Measurements from ENCODE around the gene MCRIP1. TPM values are rescaled to one million over a fixed set of nuclear protein-coding genes. Genes with fewer than 3 reads are reported as not detected.

Gene MCRIP1
- total RNA-seq, 2 donors from 2014 or later, result 164 to 183 TPM

DNA sequence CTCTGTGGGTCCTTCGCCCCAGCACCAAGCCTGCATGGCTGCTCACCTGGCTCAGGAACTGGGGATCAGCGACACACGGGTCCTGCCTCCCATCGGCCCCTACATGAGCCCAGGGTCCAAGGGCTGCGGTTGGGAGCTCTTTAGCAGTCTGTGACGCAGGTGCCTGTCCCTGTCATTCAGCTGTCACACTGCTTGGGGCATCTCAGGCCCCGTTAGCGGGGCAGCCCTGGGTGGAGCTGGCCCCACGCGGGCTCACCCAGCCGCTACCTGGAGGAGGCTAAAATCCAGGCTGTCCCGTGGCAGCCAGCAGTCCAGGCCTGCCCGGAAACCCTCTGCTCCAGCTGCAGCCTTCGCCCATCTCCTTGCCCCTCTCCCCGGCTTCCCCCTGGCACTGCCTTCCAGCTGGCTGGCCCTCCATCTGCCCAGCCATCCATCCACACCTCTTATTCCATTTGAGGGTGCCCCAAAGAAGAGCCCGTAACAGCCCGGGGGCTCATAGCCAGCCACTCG is 25.8 kb downstream of the MCRIP1 start:
- Mint-ChIP-seq H3K27ac (no peak overlapping the region), H3K4me1 (no peaks in the 10 kb centered on the region), H3K36me3 (ENCODE audit: low read depth) (no peaks in the 10 kb centered on the region), H3K4me3 (no peak overlapping the region), H3K27me3 (ENCODE audit: insufficient read depth) (peaks cover 51% of the 10 kb centered on the region), H3K9me3 (no peaks in the 10 kb centered on the region)
- Histone ChIP-seq H3K27me3 (ENCODE audit: control insufficient read depth, insufficient read depth, low read length, poor library complexity, severe bottlenecking) (peaks cover 57% of the 10 kb centered on the region), H3K36me3 (ENCODE audit: control insufficient read depth, insufficient read depth, low read length) (no peaks in the 10 kb centered on the region), H3K27ac (ENCODE audit: low read depth, low read length) (no peak overlapping the region), H3K4me3 (ENCODE audit: low read length) (no peak overlapping the region), H3K9ac (ENCODE audit: extremely low read depth, low read length, poor library complexity, severe bottlenecking) (no peak overlapping the region), H3K9me3 (ENCODE audit: control insufficient read depth, low read length) (no peaks in the 10 kb centered on the region), H3K4me1 (ENCODE audit: control insufficient read depth, insufficient read depth, low read length) (no peaks in the 10 kb centered on the region)
- DNase-seq, result no peak
- WGBS, 2 experiments (ENCODE audit: insufficient coverage in 1 of 2, insufficient read length in 1 of 2), result 80 to 81% methylated on average over 13 to 18 of the region's 18 CpGs
- TF ChIP-seq, protein P1, sequence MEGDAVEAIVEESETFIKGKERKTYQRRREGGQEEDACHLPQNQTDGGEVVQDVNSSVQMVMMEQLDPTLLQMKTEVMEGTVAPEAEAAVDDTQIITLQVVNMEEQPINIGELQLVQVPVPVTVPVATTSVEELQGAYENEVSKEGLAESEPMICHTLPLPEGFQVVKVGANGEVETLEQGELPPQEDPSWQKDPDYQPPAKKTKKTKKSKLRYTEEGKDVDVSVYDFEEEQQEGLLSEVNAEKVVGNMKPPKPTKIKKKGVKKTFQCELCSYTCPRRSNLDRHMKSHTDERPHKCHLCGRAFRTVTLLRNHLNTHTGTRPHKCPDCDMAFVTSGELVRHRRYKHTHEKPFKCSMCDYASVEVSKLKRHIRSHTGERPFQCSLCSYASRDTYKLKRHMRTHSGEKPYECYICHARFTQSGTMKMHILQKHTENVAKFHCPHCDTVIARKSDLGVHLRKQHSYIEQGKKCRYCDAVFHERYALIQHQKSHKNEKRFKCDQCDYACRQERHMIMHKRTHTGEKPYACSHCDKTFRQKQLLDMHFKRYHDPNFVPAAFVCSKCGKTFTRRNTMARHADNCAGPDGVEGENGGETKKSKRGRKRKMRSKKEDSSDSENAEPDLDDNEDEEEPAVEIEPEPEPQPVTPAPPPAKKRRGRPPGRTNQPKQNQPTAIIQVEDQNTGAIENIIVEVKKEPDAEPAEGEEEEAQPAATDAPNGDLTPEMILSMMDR (conservative IDR thresholded peaks at IDR 0.05), result no peak

DNA sequence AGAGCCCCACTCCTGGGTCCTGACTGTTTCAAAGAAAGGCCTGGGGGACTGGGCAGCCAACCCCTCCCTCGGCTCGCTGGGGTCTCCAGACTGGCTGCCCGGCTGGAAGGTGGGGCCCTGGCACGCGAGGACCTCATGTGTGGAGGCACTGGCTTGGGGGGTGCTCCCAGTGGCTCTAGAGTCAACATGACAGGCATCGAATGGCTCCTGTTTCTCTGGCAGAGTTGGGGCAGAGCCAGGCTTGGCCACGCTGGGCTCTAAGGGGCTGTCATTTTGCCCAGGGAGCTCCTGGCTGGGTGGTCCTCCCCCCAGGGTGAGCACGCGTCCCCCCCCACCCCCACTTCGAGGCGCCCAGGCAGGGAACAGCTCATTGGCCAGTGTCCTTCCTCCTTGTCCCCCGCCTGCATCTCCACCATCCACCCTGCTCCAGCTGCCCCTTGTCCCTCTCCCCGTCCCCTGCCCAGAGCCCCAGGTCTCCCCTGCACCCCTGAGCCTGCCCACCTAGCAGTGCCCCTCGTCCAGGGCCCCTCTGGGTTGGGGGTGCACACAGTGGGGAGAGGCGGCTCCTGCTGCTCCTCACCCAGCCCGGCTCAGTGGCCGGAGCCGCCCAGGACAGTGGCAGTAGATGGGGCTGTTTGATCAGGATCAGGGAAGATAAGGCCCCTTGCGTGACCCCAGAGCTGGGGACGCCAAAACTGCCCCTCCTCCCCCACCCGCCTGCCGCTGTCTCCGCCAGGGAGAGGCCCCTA is 26.5 kb downstream of the MCRIP1 start:
- no peaks in the 10 kb centered on the region for H3K9me3 ChIP-seq (ENCODE audit: control insufficient read depth, low read length)
- Mint-ChIP-seq H3K9me3 (no peaks in the 10 kb centered on the region), H3K27me3 (ENCODE audit: insufficient read depth) (peaks cover 57% of the 10 kb centered on the region), H3K27ac (no peak overlapping the region), H3K4me1 (no peaks in the 10 kb centered on the region), H3K36me3 (ENCODE audit: low read depth) (no peaks in the 10 kb centered on the region), H3K4me3 (no peak overlapping the region)
- no peak overlapping the region for H3K27ac ChIP-seq (ENCODE audit: low read depth, low read length)
- no peaks in the 10 kb centered on the region for H3K36me3 ChIP-seq (ENCODE audit: control insufficient read depth, insufficient read depth, low read length)
- H3K27me3 ChIP-seq (ENCODE audit: control insufficient read depth, insufficient read depth, low read length, poor library complexity, severe bottlenecking), result peaks cover 64% of the 10 kb centered on the region
- no peak for DNase-seq
- H3K4me1 ChIP-seq (ENCODE audit: control insufficient read depth, insufficient read depth, low read length), result no peaks in the 10 kb centered on the region
- 52 to 66% methylated on average over 11 to 22 of the region's 23 CpGs for WGBS, 2 experiments (ENCODE audit: insufficient coverage in 1 of 2, insufficient read length in 1 of 2)
- TF ChIP-seq, protein P1 (conservative IDR thresholded peaks at IDR 0.05), result no peak
- H3K9ac ChIP-seq (ENCODE audit: extremely low read depth, low read length, poor library complexity, severe bottlenecking), result no peak overlapping the region
- H3K4me3 ChIP-seq (ENCODE audit: low read length), result no peak overlapping the region

DNA sequence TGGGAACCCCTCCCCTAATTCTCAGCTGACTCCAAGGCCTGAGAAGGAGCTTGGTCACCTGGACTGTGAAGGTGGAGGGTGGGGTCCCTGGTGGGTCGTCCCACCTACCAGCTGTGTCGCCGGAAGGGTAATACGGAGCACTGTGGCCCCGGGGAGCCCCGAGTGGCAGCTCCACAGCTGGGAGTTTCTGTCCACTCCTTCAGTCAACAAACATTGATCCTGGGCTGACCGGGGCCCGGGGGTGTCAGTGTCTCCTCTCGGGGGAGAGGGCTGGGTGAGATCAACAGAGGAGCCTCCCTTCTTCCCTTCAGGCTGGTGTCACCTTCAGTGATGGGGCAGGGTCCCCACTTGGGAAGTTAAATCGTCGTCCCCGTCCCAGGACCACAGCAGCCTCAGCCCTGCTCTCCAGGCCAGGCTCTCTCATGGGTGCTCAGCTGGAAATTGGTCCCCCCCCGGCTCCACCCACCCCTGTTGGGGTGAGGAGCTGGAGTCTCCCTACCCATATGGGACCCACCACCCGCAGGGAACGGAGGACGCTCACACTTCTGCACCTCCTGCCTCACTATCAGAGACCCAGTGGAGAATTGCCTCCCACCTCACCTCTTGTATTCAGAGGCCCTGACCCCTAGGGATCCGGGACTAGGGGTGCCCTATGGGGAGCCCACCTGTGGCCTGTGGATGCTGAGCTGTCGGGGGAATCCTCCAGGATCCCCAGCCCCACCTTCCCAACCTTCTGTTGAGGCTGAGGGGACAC is 27.2 kb downstream of the MCRIP1 start:
- Mint-ChIP-seq H3K9me3 (no peaks in the 10 kb centered on the region), H3K36me3 (ENCODE audit: low read depth) (no peaks in the 10 kb centered on the region), H3K27me3 (ENCODE audit: insufficient read depth) (peaks cover 65% of the 10 kb centered on the region), H3K27ac (no peak overlapping the region), H3K4me3 (no peak overlapping the region), H3K4me1 (no peaks in the 10 kb centered on the region)
- Histone ChIP-seq H3K36me3 (ENCODE audit: control insufficient read depth, insufficient read depth, low read length) (no peaks in the 10 kb centered on the region), H3K27me3 (ENCODE audit: control insufficient read depth, insufficient read depth, low read length, poor library complexity, severe bottlenecking) (peaks cover 71% of the 10 kb centered on the region), H3K27ac (ENCODE audit: low read depth, low read length) (no peak overlapping the region), H3K4me1 (ENCODE audit: control insufficient read depth, insufficient read depth, low read length) (no peaks in the 10 kb centered on the region), H3K9ac (ENCODE audit: extremely low read depth, low read length, poor library complexity, severe bottlenecking) (no peak overlapping the region), H3K4me3 (ENCODE audit: low read length) (no peak overlapping the region), H3K9me3 (ENCODE audit: control insufficient read depth, low read length) (peaks cover 7% of the 10 kb centered on the region)
- 81 to 90% methylated on average over 10 to 18 of the region's 18 CpGs for WGBS, 2 experiments (ENCODE audit: insufficient coverage in 1 of 2, insufficient read length in 1 of 2)
- no peak for DNase-seq
- TF ChIP-seq, protein P1 (conservative IDR thresholded peaks at IDR 0.05), result no peak

All from endodermal cell (in vitro differentiated cells).